Duodenal mucosa (tissue), 2 donors: ENCODE data around the gene PITX3.
A peak's percentile ranks its signal among the peaks of the same experiment; 100 is the strongest.
"Not testable (repeated sequence)": the region's sequence is repeated elsewhere in the genome, so short reads cannot be mapped to it uniquely, and the experiment has no call there.

ENCODE experiments used
- H3K27ac ChIP-seq: one replicate; pipeline ENCODE4 v1.7.0; 2013; ENCODE audit warnings: low read depth, low read length
- H3K27me3 ChIP-seq, 2 donors: one replicate each; pipeline ENCODE4 v1.7.0; 2013; ENCODE audit warnings: low read length in 2 of 2, control low read depth in 1 of 2; ENCODE audit not compliant: insufficient read depth in 2 of 2, control insufficient read depth in 1 of 2
- H3K36me3 ChIP-seq, 2 donors: one replicate each; pipeline ENCODE4 v1.7.0; 2013; ENCODE audit warnings: low read length in 2 of 2, control low read depth in 1 of 2; ENCODE audit not compliant: insufficient read depth in 2 of 2, control insufficient read depth in 1 of 2
- H3K4me1 ChIP-seq, 2 donors: one replicate each; pipeline ENCODE4 v1.7.0; 2013; ENCODE audit warnings: low read length in 2 of 2, control low read depth in 1 of 2; ENCODE audit not compliant: insufficient read depth in 2 of 2, control insufficient read depth in 1 of 2
- H3K4me3 ChIP-seq, 2 donors: one replicate each; pipeline ENCODE4 v1.7.0; 2013; ENCODE audit warnings: low read length in 2 of 2, low read depth in 1 of 2
- H3K9ac ChIP-seq, 2 donors: one replicate each; pipeline ENCODE4 v1.7.0; 2013; ENCODE audit warnings: low read length in 2 of 2, low read depth in 1 of 2
- H3K9me3 ChIP-seq, 2 donors: one replicate each; pipeline ENCODE4 v1.7.0; 2013; ENCODE audit warnings: low read length in 2 of 2, control low read depth in 1 of 2; ENCODE audit not compliant: control insufficient read depth in 1 of 2

PITX3 gene

DNA sequence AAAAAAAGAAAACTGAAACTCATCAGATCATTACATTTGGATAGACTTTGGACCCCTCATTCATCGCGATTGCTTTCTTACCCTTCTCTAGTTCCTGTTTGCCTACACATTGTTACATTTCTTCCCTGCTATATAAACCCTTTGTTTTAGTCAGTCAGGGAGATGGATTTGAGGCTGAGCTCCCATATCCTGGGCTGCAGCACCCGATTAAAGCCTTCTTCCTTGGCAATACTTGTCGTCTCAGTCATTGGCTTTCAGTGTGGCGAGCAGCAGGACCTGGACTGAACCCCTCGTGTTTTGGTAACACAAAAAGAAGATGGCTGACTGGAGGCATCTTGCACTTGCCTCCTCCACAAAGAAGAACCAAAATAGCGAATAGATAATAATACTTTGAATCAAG is 49.4 kb downstream of the PITX3 start:
- Histone ChIP-seq H3K27ac (no peak overlapping the region), H3K27me3 (no peaks in the 10 kb centered on the region), H3K9me3 (peaks cover 0 to 5% of the 10 kb centered on the region in 2 donors), H3K4me1 (peaks cover 12 to 15% of the 10 kb centered on the region in 2 donors), H3K36me3 (no peaks in the 10 kb centered on the region), H3K9ac (no peak overlapping the region), H3K4me3 (no peak overlapping the region)

DNA sequence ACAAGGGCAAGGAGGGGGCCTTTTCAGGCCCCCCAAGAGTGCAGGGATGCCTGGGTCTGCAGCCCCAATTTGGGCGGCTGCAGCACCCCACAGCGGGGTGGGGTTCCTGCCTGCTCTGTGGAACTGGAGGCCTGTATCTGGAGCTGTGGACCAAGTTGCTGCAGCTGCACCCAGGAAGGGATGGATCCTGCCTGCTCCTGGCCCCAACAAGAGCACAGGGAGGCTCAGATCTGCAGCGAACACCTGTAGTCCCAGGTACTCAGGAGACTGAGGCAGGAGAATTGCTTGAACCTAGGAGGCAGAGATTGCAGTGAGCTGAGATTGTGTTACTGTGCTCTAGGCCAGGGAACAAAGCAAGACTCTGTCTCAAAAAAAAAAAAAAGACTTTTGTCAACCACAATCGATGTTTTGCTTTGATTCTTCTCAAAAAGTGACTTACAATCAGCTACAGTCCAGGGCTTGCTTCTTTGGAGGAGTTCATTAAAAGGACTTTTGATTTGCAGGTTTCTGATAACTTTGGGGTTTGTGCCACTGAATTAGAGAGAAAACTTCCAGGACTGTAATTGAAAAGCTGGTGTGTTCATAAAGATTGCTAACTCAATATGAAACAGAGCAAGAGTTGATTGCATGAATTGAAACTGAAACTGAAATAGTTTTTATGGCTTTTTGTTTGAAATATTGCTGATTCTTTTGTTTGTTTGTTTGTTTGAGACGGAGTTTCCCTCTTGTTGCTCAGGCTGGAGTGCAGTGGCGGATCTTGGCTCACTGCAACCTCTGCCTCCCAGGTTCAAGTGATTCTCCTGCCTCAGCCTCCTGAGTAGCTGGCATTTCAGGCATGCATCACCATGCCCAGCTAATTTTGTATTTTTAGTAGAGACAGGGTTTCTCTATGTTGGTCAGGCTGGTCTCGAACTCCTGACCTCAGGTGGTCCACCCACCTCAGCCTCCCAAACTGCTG is 52.1 kb downstream of the PITX3 start:
- H3K36me3 ChIP-seq, H3K9ac ChIP-seq, H3K27ac ChIP-seq, H3K27me3 ChIP-seq: not testable (repeated sequence)
- peaks cover 12 to 15% of the 10 kb centered on the region in 2 donors for H3K4me1 ChIP-seq
- peaks cover 8 to 11% of the 10 kb centered on the region in 2 donors for H3K9me3 ChIP-seq
- peak overlapping the region; percentile 25 to 28 for H3K4me3 ChIP-seq

DNA sequence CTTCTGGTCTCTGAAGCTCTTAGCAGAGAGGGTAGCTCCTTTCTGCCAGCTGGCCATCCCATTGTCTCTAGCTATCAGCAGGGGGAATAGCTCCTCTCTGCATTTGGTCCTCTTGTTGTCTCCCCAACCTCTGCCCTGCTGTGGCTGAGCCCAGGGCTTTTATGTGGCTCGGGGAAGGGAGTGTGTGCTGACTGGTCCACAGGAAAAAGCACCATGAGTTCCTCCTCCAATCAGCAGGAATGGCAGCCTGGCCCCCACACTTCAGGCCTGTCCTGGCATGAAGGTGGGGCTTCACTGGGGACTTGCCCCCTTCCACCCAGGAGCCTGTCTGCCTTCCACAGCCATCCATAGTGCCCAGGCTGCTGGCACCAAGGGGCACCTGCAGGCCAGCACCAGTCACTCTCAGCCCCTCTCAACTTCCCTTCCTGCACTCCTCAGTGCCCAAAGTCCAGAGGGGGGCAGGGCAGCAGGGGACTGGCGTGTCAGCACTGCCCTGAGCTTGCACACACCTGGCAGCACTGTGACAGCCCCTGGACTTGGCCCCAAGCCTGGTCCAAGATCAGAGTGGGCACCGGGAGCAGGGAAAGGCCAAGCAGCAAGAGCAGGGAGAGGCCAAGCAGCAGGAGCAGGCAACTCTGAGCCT is 52.9 kb downstream of the PITX3 start:
- no peaks in the 10 kb centered on the region for H3K27me3 ChIP-seq

DNA sequence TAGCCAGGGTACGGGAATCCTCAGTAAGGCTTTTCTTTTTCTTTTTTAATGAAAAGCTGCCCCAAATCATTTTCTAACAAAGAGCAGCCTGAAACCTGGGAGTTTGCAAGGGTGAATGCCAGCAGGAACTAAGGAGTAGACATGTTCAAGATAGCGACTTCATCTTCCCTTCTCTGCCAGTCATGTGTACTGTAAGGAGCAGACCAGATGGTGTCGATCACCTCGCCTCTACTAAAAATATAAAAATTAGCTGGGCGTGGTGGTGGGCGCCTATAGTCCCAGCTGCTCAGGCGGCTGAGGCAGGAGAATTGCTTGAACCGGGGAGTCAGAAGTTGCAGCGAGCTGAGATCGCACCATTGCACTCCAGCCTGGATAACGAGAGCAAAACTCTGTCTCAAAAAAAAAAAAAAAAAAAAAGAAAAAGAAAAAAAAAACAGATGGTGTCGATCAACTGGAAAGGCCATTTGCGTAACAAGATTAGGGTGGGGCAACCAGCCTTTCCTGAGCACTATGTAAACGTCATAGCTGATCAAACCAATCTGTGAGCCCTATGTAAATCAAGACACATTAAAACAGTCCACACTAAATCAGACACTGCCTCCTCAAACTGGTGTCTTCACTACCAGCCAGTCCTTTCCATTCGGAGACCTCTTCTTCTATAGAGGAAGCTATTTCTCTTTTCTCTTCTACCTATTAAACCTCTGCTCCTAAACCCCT is 55.3 kb downstream of the PITX3 start:
- H3K4me3 ChIP-seq: no peak overlapping the region
- H3K9ac ChIP-seq: no peak overlapping the region
- H3K27me3 ChIP-seq: no peaks in the 10 kb centered on the region
- H3K36me3 ChIP-seq: no peaks in the 10 kb centered on the region
- peaks cover 12 to 15% of the 10 kb centered on the region in 2 donors for H3K4me1 ChIP-seq
- H3K27ac ChIP-seq: no peak overlapping the region
- peaks cover 3 to 11% of the 10 kb centered on the region in 2 donors for H3K9me3 ChIP-seq

More for the DNA sequence above, 52.9 kb downstream of the PITX3 start:
- peak overlapping the region in 1 of 2 donors; percentile 28 for H3K4me3 ChIP-seq
- H3K4me1 ChIP-seq: peaks cover 12 to 15% of the 10 kb centered on the region in 2 donors
- H3K27ac ChIP-seq: no peak overlapping the region
- H3K9ac ChIP-seq: no peak overlapping the region
- peaks cover 8 to 11% of the 10 kb centered on the region in 2 donors for H3K9me3 ChIP-seq
- H3K36me3 ChIP-seq: no peaks in the 10 kb centered on the region

DNA sequence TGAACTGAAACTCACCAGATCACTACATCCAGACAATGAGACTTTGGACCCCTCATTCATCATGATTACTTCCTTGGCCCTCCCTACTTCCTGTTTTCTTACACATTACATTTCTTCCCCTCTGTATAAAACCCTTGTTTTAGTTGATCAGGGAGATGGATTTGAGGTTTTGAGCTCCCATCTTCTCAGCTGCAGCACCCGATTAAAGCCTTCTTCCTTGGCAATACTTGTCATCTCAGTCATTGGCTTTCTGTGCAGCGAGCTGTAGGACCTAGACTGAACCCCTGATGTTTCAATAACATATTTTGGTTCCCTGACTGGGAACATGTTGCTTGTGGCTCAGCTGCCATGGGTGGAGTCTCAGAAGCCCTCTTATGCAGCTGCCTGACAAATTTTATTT is 56.0 kb downstream of the PITX3 start:
- no peak overlapping the region for H3K27ac ChIP-seq
- H3K4me1 ChIP-seq: peaks cover 12 to 15% of the 10 kb centered on the region in 2 donors
- no peaks in the 10 kb centered on the region for H3K36me3 ChIP-seq
- H3K9me3 ChIP-seq: peaks cover 3 to 11% of the 10 kb centered on the region in 2 donors
- no peak overlapping the region for H3K4me3 ChIP-seq
- H3K9ac ChIP-seq: no peak overlapping the region
- H3K27me3 ChIP-seq: no peaks in the 10 kb centered on the region

DNA sequence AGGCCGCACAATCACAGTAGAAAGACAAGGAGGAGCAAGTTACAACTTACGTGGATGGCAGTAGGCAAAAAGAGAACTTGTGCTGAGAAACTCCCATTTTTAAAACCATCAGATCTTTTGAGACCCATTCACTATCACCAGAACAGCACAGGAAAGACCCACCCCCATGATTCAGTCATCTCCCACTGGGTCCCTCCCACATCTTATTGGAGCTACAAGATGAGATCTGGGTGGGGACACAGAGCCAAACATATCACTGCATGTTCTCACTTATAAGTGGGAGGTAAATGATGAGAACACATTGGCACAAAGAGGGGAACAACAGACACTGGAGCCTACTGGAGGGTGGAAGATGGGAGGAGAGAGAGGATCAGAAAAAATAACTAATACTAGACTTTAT is 56.7 kb downstream of the PITX3 start:
- Histone ChIP-seq H3K4me1 (peaks cover 12 to 15% of the 10 kb centered on the region in 2 donors), H3K27me3 (no peaks in the 10 kb centered on the region), H3K9me3 (peaks cover 3 to 11% of the 10 kb centered on the region in 2 donors), H3K36me3 (no peaks in the 10 kb centered on the region), H3K9ac (no peak overlapping the region), H3K27ac (no peak overlapping the region), H3K4me3 (no peak overlapping the region)
